MM.1S (cell line): ENCODE results near the gene TRABD2B.

Experiments used
- DNase-seq: peaks from one replicate; pipeline ENCODE4 v3.0.0-alpha.2; 2015
- H2AFZ ChIP-seq: fragments of 300-600 bp; sonication (generic); 2 replicates; pipeline ENCODE4 v1.6.0; 2016; ENCODE audit warnings: antibody characterized with exemption, low read length
- H3F3A ChIP-seq: fragments of 300-600 bp; sonication (generic); 2 replicates; pipeline ENCODE4 v1.6.1; 2016; ENCODE audit warnings: mild to moderate bottlenecking, antibody characterized with exemption, low read length, moderate library complexity, mixed read lengths; ENCODE audit not compliant: insufficient read depth
- H3K27ac ChIP-seq: fragments of 300-600 bp; sonication (generic); 2 replicates; pipeline ENCODE4 v1.5.1; 2016; ENCODE audit warnings: mild to moderate bottlenecking, low read length
- H3K27me3 ChIP-seq: fragments of 300-600 bp; sonication (generic); replicated peaks from 2 replicates; pipeline ENCODE4 v1.6.0; 2016; ENCODE audit warnings: low read length; ENCODE audit not compliant: insufficient read depth
- H3K36me3 ChIP-seq: fragments of 300-600 bp; sonication (generic); replicated peaks from 2 replicates; pipeline ENCODE4 v1.6.1; 2016; ENCODE audit warnings: mild to moderate bottlenecking, low read length, mixed read lengths; ENCODE audit not compliant: insufficient read depth
- H3K4me1 ChIP-seq: fragments of 300-600 bp; sonication (generic); 2 replicates; pipeline ENCODE4 v1.6.1; 2016; ENCODE audit warnings: low read length, mixed read lengths
- H3K4me2 ChIP-seq: fragments of 300-600 bp; sonication (generic); 2 replicates; pipeline ENCODE4 v1.6.0; 2016; ENCODE audit warnings: low read depth, low read length
- H3K4me3 ChIP-seq: fragments of 300-600 bp; sonication (generic); 2 replicates; pipeline ENCODE4 v1.5.1; 2016; ENCODE audit warnings: low read length, mixed read lengths
- H3K79me2 ChIP-seq: fragments of 300-600 bp; sonication (generic); 2 replicates; pipeline ENCODE4 v1.6.1; 2016; ENCODE audit warnings: mixed run types, low read length, mixed read lengths
- H3K9ac ChIP-seq: fragments of 300-600 bp; sonication (generic); 2 replicates; pipeline ENCODE4 v1.6.1; 2016; ENCODE audit warnings: low read length, mixed read lengths
- H3K9me2 ChIP-seq: fragments of 300-600 bp; sonication (generic); replicated peaks from 2 replicates; pipeline ENCODE4 v1.6.1; 2016; ENCODE audit warnings: mild to moderate bottlenecking, low read length, mixed read lengths; ENCODE audit not compliant: insufficient read depth
- H3K9me3 ChIP-seq: fragments of 300-600 bp; sonication (generic); replicated peaks from 2 replicates; pipeline ENCODE4 v1.6.1; 2016; ENCODE audit warnings: mild to moderate bottlenecking, low read length, mixed read lengths; ENCODE audit not compliant: insufficient read depth
- H4K20me1 ChIP-seq: fragments of 300-600 bp; sonication (generic); 2 replicates; pipeline ENCODE4 v1.6.1; 2016; ENCODE audit warnings: mild to moderate bottlenecking, low read length, moderate library complexity, mixed read lengths; ENCODE audit not compliant: insufficient read depth
- CTCF ChIP-seq: fragments of 300-600 bp; sonication (generic); IDR thresholded peaks from 2 replicates; pipeline ENCODE4 v1.5.1; 2016; ENCODE audit warnings: antibody characterized with exemption, low read length, mixed read lengths
- EZH2 ChIP-seq: fragments of 300-600 bp; sonication (generic); optimal IDR thresholded peaks from 2 replicates; pipeline ENCODE3; 2017; ENCODE audit warnings: low read depth, mild to moderate bottlenecking, antibody characterized with exemption, low read length, mixed read lengths
- EZH2phosphoT487 ChIP-seq: fragments of 300-600 bp; sonication (generic); IDR thresholded peaks from 2 replicates; pipeline ENCODE4 v1.6.1; 2018; ENCODE audit warnings: antibody characterized with exemption, low read length

TRABD2B gene

GRCh38 chr1:47930210-47930840, 66.9 kb downstream of the TRABD2B start:
- Histone ChIP-seq H2AFZ (no peak overlapping the region), H3K27ac (no peak overlapping the region), H3K9me2 (no peaks in the 10 kb centered on the region), H3K27me3 (no peaks in the 10 kb centered on the region), H3K9ac (no peak overlapping the region), H3F3A (no peaks in the 10 kb centered on the region), H3K9me3 (no peaks in the 10 kb centered on the region), H3K4me2 (no peak overlapping the region), H3K79me2 (no peaks in the 10 kb centered on the region), H3K36me3 (no peaks in the 10 kb centered on the region), H3K4me3 (no peak overlapping the region), H3K4me1 (no peaks in the 10 kb centered on the region), H4K20me1 (no peaks in the 10 kb centered on the region)
- no peak for DNase-seq
- TF ChIP-seq CTCF (no peak), EZH2 (no peak), EZH2phosphoT487 (no peak)

GRCh38 chr1:47927165-47927564, 70.0 kb downstream of the TRABD2B start:
- Histone ChIP-seq H4K20me1 (no peaks in the 10 kb centered on the region), H3K9me3 (no peaks in the 10 kb centered on the region), H3K4me1 (no peaks in the 10 kb centered on the region), H3K27ac (no peak overlapping the region), H3K9me2 (no peaks in the 10 kb centered on the region), H3K79me2 (no peaks in the 10 kb centered on the region), H2AFZ (no peak overlapping the region), H3F3A (no peaks in the 10 kb centered on the region), H3K4me2 (no peak overlapping the region), H3K9ac (no peak overlapping the region), H3K27me3 (no peaks in the 10 kb centered on the region), H3K4me3 (no peak overlapping the region), H3K36me3 (no peaks in the 10 kb centered on the region)
- TF ChIP-seq EZH2phosphoT487, result no peak
- no peak for DNase-seq

GRCh38 chr1:47926461-47926999, 70.7 kb downstream of the TRABD2B start:
- Histone ChIP-seq H3K9ac (no peak overlapping the region), H3K36me3 (no peaks in the 10 kb centered on the region), H3K4me2 (no peak overlapping the region), H2AFZ (no peak overlapping the region), H3K9me3 (no peaks in the 10 kb centered on the region), H3K4me3 (no peak overlapping the region), H3F3A (no peaks in the 10 kb centered on the region), H3K27me3 (no peaks in the 10 kb centered on the region), H3K27ac (no peak overlapping the region), H3K9me2 (no peaks in the 10 kb centered on the region), H3K4me1 (no peaks in the 10 kb centered on the region), H4K20me1 (no peaks in the 10 kb centered on the region), H3K79me2 (no peaks in the 10 kb centered on the region)
- DNase-seq, result no peak
- TF ChIP-seq EZH2phosphoT487 (no peak), CTCF (no peak), EZH2 (no peak)
